NCI-H1105 (cell line): ENCODE results near the gene LRTM2.
A peak's percentile ranks its signal among the peaks of the same experiment; 100 is the strongest.

Experiments
- DNase-seq: peaks from one replicate; lab custom pipeline; 2025; lab: John Stamatoyannopoulos, UW

Gene LRTM2

GRCh38 chr12:1797991-1798640, 22.2 kb upstream of the LRTM2 start:
- DNase-seq = no peak

GRCh38 chr12:1798641-1799020, 21.7 kb upstream of the LRTM2 start:
- no peak for DNase-seq

- no peak for DNase-seq
Observed at GRCh38 chr12:1799051-1799881, 21.1 kb upstream of the LRTM2 start.

- DNase-seq = no peak
Observed at GRCh38 chr12:1799882-1800400, 20.4 kb upstream of the LRTM2 start.

GRCh38 chr12:1800401-1801302, 19.7 kb upstream of the LRTM2 start:
- no peak for DNase-seq

- no peak for DNase-seq
Observed at GRCh38 chr12:1801303-1801975, 18.9 kb upstream of the LRTM2 start.

- no peak for DNase-seq
Observed at GRCh38 chr12:1803736-1804135, 16.6 kb upstream of the LRTM2 start.

GRCh38 chr12:1804545-1805332, 15.6 kb upstream of the LRTM2 start:
- DNase-seq = peak; percentile 89

GRCh38 chr12:1805441-1806081, 14.8 kb upstream of the LRTM2 start:
- no peak for DNase-seq

- DNase-seq = no peak
Observed at GRCh38 chr12:1806301-1807086, 13.9 kb upstream of the LRTM2 start.

GRCh38 chr12:1807087-1807860, 13.1 kb upstream of the LRTM2 start:
- no peak for DNase-seq

GRCh38 chr12:1808036-1808797, 12.1 kb upstream of the LRTM2 start:
- DNase-seq = no peak

GRCh38 chr12:1808798-1809480, 11.4 kb upstream of the LRTM2 start:
- DNase-seq = no peak

- DNase-seq = no peak
Observed at GRCh38 chr12:1809591-1810190, 10.7 kb upstream of the LRTM2 start.

- DNase-seq = no peak
Observed at GRCh38 chr12:1810201-1810930, 10.0 kb upstream of the LRTM2 start.

- DNase-seq = no peak
Observed at GRCh38 chr12:1810931-1811280, 9.5 kb upstream of the LRTM2 start.
